HG02588 (cell line): ENCODE results near the gene TADA1.
A peak's percentile ranks its signal among the peaks of the same experiment; 100 is the strongest.

ENCODE experiments used
- ATAC-seq: cut with Tn5 transposase; IDR thresholded peaks from one replicate; pipeline ENCODE4 v1.9.1; 2021; ENCODE audit warnings: mild to moderate bottlenecking, moderate library complexity; ENCODE audit not compliant: unreplicated experiment

TADA1 gene

GRCh38 chr1:166875734-166876539, at the start of gene TADA1:
TADA1 (minus strand) TSS chr1:166876264; CDS start chr1:166876233, 31 bp downstream.
- ATAC-seq: peak; percentile 89

- ATAC-seq: peak; percentile 86
Observed at GRCh38 chr1:166924823-166925541, 48.9 kb upstream of the TADA1 start.

- no peak for ATAC-seq
Observed at GRCh38 chr1:166920561-166921475, 44.8 kb upstream of the TADA1 start.

- ATAC-seq: no peak
Observed at GRCh38 chr1:166918956-166919316, 42.9 kb upstream of the TADA1 start.

- no peak for ATAC-seq
Observed at GRCh38 chr1:166918088-166918955, 42.3 kb upstream of the TADA1 start.

GRCh38 chr1:166915941-166916340, 39.9 kb upstream of the TADA1 start:
- ATAC-seq: no peak

- no peak for ATAC-seq
Observed at GRCh38 chr1:166915042-166915441, 39.0 kb upstream of the TADA1 start.

- no peak for ATAC-seq
Observed at GRCh38 chr1:166914111-166914510, 38.0 kb upstream of the TADA1 start.

GRCh38 chr1:166911624-166912023, 35.6 kb upstream of the TADA1 start:
- no peak for ATAC-seq

GRCh38 chr1:166910396-166910994, 34.4 kb upstream of the TADA1 start:
- peak; percentile 86 for ATAC-seq

- no peak for ATAC-seq
Observed at GRCh38 chr1:166908942-166909341, 32.9 kb upstream of the TADA1 start.

GRCh38 chr1:166907763-166908162, 31.7 kb upstream of the TADA1 start:
- no peak for ATAC-seq

GRCh38 chr1:166907051-166907450, 31.0 kb upstream of the TADA1 start:
- no peak for ATAC-seq

- no peak for ATAC-seq
Observed at GRCh38 chr1:166906647-166907046, 30.6 kb upstream of the TADA1 start.

GRCh38 chr1:166905900-166906299, 29.8 kb upstream of the TADA1 start:
- no peak for ATAC-seq

GRCh38 chr1:166905136-166905535, 29.1 kb upstream of the TADA1 start:
- ATAC-seq: no peak

- ATAC-seq: no peak
Observed at GRCh38 chr1:166903232-166903631, 27.2 kb upstream of the TADA1 start.

GRCh38 chr1:166902279-166902678, 26.2 kb upstream of the TADA1 start:
- ATAC-seq: no peak

- no peak for ATAC-seq
Observed at GRCh38 chr1:166900987-166901386, 24.9 kb upstream of the TADA1 start.

GRCh38 chr1:166899769-166900168, 23.7 kb upstream of the TADA1 start:
- no peak for ATAC-seq
